NCI-H1694 treated with DMSO at 0.1 percent for 48 hours (cell line): ENCODE measurements around the gene GPRC5D.

ENCODE experiments used
- DNase-seq: peaks from one replicate; lab custom pipeline; 2025; lab: John Stamatoyannopoulos, UW

The GPRC5D gene

DNA sequence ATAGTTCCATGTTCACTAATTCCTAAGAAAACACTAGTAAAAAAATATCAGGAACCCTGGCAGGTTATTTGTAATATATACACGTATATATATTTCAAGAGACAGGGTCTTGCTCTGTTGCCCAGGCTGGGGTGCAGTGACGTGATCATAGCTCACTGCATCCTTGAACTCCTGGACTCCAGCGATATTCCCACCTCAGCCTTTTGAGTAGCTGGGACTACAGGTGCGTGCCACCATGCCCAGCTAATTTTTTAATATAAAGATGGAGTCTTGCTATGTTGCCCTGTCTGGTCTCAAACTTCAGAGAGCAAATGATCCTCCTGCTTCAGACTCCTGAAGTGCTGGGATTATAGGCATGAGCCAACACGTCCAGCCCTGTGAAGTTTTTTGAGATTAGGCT lies 44.4 kb downstream of the GPRC5D start:
- no peak for DNase-seq

DNA sequence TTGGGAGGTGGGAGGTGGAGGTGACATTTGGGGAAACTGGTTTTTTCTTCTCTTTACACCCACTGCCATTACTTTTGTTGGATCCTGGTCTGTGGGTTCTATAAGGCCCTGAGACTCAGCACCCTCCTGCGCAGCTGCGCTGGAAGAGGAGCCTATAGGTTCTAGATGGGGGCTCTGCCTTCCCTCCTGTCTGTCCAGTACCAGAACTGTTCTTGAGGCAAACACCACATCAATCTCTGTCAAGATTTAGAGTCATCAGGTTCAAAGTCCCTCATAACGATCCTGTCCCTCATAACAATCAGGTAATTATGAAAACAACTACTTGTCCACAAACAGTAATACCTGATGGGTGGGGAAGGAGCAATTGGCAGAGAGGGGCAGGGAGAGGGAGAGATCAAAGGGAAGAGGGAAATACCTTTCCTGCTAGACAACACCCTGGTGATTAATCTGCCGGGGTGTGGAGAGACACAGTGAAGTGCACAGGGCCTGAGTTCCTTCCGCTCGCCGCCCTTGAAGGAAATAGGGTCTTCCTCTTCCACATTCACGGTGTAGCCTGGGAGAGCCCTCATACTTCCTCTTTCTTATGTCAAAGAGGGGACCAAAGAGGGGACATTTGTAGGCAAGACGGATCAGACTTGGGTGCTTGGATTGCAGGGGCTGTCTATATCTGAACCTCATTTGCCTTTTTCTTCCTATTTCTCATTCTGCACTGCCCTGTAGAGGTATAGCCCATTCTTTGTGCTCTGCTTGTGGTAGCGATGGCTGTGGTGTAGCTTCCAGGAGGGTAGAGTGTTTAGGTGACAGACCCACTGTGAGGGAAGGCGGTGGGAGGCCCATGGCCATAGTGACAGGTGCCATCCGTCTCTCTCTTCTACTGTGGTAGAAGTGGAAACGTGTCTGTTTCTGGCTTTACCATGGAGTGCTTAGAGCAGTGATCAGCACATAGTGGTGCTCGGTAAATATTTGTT lies 48.0 kb downstream of the GPRC5D start:
- DNase-seq = no peak

DNA sequence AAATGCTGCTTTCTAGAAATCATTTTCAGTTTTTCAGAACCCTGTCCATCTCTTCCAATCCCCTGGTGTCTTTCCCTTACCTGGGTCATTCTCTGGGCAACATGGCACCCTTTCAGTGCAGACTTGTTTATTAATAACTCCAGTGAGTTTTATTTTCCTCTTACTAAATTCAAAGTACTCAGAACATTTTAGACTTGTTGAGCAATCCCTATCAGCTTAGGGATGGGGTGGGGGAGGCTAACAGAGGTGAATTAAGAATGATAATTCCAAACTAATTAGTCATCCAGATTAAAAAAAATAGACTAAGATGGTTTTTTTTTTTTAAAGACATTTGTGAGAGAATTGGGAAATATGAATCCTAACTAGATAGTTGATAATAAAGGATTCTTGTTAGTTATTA lies 49.9 kb downstream of the GPRC5D start:
- DNase-seq = no peak

DNA sequence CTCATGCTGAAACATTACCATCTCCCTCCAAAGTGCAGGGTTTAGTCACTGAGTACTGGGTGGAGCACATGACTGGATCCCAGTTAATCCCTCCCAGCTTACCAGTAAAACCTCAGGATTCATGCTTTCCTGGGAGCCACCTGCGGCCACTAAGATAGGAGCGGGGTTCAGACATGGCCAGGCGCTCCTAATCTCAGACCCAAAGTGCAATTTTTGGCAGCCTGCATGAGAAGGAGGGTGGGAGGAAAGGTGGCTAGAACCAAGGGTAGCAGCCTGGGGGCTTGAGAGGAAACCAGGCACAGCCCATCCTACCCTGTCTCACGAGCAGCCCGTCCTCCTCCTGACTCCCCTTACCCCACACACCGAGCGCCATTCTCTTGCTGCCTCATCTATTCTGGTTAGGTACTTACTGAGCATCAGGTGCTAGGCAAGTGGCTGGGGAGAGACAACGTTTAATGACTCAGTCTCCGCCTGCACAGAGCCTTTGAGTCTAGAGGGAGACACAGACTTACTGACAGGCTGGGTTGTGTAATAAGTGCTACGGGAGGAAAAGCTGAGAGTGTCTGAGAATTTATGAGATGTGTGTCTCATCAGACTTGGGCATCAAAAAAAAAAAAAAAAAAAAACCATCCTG lies 50.7 kb downstream of the GPRC5D start:
- DNase-seq = no peak

- no peak for DNase-seq
These were observed 51.2 kb downstream of the GPRC5D start for GRCh38 chr12:12900786-12901157.

GRCh38 chr12:12899530-12900380 lies 52.2 kb downstream of the GPRC5D start:
- no peak for DNase-seq

- no peak for DNase-seq
These were observed 53.0 kb downstream of the GPRC5D start for GRCh38 chr12:12898911-12899511.

DNA sequence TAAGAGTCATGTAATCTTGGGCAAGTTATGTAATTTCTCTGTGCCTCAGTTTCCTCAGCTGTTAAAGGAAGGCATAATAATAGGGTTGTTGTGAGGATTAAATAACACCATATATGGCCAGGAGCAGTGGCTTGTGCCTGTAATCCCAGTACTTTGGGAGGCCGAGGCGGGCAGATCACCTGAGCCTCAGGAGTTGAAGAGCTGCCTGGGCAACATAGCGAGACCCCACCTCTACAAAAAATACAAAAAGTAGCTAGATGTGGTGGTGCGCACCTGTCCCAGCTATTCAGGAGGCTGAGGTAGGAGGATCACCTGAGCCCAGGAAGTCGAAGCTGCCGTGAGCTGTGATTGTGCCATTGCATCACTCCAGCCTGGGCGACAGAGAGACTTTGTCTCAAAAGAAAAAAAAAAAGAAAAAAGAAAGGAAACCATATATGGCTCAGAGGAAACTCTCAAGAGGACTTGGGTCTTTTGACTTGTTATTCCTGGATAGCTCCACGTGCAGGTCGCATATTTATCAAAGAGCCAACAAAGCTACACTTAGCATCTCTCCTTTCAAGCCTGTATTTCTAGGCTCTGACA lies 53.7 kb downstream of the GPRC5D start:
- DNase-seq = no peak

DNA sequence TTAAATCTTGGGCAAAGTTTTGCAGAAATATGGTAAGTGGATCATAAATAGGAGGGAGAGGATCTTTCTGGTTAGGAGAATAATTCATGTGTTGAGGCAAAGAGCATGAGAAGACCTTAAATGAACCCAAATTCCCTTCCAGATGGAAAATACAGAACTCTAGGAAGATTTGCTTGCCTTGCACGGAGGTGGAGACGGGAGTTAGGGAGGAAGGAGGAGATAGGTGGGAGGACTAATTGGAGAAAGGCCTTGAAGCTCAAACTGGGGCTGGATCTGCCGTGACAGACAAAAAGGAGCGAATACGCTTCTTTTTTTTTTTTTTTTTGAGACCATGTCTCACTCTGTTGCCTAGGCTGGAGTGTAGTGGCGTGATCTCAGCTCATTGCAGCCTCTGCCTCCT lies 54.7 kb downstream of the GPRC5D start:
- DNase-seq = no peak

DNA sequence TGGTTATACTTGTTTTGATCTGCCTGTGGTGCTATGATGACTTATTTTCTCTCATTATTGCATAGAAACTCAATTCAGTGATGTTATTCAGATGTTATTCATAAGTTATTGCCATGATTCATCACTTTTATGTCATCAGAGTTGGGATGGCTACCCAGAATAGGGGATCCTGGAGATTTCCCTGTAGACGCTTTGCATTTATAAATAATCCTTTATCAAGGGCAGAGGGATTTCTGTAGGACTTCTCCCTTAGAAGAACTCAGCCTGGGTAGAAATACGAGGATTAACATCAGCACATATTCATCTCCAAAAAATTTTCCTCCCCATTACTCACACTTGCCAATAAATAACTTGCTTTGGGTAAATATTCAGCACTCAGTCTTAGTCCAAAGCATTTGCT lies 55.7 kb downstream of the GPRC5D start:
- DNase-seq = no peak

DNA sequence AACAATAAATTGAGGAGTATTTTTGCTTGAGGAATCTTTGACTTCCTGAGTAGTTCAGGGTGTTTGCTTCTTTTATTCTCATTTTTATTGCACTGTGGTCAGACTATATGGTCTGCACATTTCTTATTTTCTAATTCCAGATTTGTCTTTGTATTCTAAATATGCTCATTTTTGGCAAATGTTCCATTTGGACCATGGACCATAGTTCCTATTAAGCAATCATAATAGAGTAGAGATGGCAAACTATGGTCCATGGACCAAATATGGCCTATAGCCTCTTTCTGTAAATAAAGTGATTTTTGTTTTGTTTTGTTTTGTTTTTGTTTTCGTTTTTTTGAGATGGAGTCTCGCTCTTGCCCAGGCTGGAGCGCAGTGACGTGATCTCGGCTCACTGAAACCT lies 58.5 kb downstream of the GPRC5D start:
- no peak for DNase-seq

- DNase-seq = no peak
These were observed 59.3 kb downstream of the GPRC5D start for GRCh38 chr12:12892681-12893141.

DNA sequence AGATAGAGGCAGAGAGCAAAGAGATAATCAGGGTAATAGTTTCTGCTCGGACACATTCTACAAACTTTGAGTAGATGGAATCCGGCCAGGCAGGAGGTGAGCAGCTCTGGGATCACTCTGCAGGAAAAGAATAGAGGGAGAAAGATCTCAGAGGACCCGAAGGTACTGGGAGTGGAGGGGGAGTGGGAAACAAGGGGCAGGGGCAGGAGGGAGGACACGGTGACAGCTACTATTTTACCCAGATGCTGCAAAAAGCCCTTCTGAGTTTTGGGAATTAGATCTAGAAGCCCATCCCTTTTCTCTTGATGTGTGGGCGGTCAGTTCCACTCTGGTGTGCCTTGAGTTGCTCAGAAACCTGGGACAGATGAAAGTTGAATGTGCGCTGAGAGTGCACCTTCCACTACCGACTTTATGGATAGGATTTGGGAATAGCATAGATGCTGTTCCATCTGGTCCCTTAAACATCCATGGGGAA lies 60.1 kb downstream of the GPRC5D start:
- DNase-seq = no peak

DNA sequence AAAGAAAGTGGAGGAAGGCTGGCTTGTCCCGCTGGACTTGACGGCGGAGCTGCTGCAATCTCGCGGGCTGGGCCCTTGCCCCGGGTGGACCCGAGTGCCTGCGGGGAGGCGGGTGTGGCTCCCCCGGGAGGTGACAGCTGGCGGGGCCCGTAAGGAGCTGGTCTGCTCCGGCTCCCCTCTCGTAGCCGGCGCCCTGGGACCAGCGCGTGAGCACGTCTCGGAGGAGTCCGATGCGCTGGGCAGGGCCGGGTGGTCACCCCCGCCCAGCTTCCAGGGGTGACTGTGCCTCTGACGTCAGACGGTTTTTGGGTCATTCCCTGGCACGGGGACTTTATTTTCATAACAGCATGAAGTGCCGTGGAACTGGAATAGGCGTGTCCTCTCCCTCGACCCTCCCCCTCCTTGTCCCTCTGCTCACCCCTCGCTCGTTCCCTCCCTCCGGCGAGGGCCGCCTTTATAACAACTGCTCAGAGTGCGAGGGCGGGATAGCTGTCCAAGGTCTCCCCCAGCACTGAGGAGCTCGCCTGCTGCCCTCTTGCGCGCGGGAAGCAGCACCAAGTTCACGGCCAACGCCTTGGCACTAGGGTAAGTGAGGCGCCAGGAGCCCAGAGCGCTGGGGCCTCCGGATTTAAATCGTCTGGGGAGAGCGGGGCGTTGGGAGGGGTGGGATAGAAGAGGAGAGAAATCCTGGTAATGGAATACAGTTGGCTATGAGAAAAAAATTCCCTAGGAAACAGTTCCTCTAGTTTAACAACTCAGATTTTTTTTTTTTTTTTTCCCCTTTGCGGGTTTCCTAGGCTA lies 60.7 kb downstream of the GPRC5D start, which contains the start of gene GPRC5A:
TSS of gene GPRC5A (plus strand) at position 483 of the 801 bp plus-strand sequence. CDS start 16,688 bp downstream, outside the sequence.
- DNase-seq = peak; percentile 24
